ENCODE measurements around the gene RUSC2.

RUSC2 gene

DNA sequence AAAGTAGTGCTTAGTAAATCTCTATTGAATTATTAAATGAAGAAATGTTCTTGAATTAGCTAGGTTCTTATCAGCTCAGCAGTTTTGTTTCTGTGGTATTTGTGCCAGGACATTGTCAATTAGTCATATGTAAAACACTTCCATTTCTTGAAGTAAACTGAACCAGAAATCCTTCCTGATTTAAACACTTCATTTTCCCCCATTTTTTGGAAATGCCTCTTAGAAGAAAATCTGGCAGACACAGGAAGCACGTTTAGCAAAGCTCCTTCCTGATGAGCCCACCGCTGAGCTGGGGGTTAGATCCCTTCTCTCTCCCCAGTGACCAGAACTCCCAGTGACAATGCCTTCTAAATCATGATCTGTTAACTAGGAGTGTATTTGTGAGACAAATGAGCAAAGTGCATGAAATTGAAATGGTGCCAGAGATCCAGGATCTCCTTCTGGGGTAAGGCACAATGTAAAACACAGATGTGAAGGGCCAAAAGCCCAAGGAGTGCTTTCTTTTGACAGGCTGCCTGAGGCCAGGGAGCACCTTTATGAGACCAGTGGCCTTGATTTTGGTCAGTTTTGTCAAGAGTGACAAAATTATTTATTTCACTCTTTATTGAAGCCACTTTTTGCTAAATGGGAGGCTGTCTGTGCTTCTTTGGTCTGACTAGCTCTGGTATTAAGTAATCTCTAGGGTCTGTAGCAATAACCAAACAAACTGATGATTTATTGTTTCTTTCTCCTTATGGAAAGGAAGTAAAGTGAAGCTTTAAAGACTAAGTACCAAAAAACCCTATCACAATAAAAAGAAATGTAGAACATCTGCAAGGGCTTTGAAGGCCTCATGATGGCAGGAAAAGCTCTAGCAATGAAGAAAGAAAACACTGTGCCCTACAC lies 25.5 kb upstream of the RUSC2 start:
- DNase-seq (ENCODE audit: insufficient read length, low spot score) (no peak), FAIRE-seq (no peak)
- TF ChIP-seq, protein P1, sequence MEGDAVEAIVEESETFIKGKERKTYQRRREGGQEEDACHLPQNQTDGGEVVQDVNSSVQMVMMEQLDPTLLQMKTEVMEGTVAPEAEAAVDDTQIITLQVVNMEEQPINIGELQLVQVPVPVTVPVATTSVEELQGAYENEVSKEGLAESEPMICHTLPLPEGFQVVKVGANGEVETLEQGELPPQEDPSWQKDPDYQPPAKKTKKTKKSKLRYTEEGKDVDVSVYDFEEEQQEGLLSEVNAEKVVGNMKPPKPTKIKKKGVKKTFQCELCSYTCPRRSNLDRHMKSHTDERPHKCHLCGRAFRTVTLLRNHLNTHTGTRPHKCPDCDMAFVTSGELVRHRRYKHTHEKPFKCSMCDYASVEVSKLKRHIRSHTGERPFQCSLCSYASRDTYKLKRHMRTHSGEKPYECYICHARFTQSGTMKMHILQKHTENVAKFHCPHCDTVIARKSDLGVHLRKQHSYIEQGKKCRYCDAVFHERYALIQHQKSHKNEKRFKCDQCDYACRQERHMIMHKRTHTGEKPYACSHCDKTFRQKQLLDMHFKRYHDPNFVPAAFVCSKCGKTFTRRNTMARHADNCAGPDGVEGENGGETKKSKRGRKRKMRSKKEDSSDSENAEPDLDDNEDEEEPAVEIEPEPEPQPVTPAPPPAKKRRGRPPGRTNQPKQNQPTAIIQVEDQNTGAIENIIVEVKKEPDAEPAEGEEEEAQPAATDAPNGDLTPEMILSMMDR (IDR thresholded peaks at IDR 0.05; ENCODE audit: insufficient read depth, missing control alignments) = no peak

DNA sequence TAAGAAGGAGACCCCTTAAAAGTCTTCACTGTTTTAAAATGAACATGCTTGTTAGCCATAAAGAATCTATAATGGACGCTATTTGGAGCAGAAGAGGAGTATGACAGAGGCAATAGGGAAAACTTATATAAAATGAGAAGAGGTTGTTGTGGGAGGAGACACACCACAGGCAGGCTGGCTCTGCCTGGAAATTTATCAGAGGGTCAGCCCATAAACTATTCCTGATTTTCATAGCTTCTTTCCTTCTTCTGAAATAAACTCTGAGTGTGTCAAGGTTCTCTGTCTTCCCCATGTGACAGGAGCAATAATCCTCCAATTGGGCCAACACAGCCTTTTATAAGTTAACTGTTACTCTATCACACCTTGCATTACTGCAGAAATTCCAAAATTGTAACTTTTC lies 19.6 kb upstream of the RUSC2 start:
- TF ChIP-seq, protein P1 (IDR thresholded peaks at IDR 0.05; ENCODE audit: insufficient read depth, missing control alignments) = no peak
- DNase-seq (ENCODE audit: insufficient read length, low spot score) (no peak), FAIRE-seq (no peak)

DNA sequence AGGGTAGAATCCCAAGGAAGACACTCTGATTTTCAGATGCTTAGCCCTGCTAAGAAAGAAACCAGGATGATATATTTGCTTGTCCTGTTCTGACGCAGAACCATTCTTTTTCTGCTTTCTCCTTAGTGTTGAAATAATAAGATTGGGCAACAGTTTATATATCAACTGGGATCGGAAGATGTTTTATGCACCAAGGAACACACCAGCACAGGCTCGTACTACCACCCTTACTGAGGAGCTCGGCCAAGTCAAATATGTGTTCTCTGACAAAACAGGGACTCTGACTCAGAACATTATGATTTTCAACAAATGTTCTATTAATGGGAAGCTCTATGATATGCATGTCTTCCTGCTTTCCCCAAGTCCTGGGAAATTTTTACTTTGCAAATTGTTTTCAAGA lies 19.0 kb upstream of the RUSC2 start:
- FAIRE-seq = no peak
- DNase-seq (ENCODE audit: insufficient read length, low spot score) = no peak
- TF ChIP-seq, protein P1 (IDR thresholded peaks at IDR 0.05; ENCODE audit: insufficient read depth, missing control alignments) = no peak

DNA sequence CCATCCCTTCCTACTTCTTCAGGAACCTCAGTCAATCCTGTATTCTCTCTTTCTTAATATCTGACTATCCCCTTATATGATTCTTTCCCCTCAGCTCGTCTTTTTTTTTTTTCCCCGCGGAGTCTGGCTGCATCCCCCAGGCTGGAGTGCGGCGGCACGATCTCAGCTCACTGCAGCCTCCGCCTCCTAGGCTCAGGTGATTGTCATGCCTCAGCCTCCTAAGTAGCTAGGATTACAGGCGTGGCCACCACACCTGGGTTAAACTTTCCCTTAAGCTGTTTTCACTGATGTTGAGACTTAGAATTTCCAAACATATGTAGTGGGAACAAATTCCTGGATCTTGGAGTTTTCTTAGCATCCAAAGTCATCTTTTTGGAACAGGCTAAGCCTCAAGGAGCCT lies 13.3 kb upstream of the RUSC2 start:
- TF ChIP-seq, protein P1 (IDR thresholded peaks at IDR 0.05; ENCODE audit: insufficient read depth, missing control alignments) = no peak
- FAIRE-seq (no peak), DNase-seq (ENCODE audit: insufficient read length, low spot score) (no peak)

DNA sequence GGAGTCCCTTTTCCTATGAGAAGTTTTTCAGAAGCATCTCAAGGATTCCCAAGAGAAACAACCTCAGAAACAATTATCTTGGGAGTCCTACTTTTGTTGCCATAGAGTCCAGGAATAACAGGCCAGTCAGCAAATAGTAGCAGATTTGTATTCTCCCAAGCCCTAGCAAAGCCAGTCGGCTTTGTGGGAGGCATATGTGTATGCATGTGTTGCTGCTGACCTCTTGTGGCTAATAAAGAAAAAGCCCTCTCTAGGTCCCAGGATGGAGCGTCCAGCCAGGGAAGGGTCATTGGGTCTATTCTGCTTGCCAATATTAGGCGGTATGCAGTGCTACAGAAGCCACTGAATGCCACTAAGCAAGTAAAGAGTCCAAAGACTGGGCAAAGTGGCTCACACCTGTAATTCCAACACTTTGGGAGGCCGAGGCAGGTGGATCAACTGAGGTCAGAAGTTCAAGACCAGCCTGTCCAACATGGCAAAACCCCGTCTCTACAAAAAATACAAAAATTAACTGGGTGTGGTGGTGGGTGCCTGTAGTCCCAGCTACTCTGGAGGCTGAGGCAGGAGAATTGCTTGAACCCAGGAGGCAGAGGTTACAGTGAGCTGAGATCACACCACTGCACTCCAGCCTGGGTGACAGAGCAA lies 12.6 kb upstream of the RUSC2 start:
- FAIRE-seq (peak; percentile 61), DNase-seq (ENCODE audit: insufficient read length, low spot score) (peak; percentile 38)
- TF ChIP-seq, protein P1 (IDR thresholded peaks at IDR 0.05; ENCODE audit: insufficient read depth, missing control alignments) = peak; percentile 90

DNA sequence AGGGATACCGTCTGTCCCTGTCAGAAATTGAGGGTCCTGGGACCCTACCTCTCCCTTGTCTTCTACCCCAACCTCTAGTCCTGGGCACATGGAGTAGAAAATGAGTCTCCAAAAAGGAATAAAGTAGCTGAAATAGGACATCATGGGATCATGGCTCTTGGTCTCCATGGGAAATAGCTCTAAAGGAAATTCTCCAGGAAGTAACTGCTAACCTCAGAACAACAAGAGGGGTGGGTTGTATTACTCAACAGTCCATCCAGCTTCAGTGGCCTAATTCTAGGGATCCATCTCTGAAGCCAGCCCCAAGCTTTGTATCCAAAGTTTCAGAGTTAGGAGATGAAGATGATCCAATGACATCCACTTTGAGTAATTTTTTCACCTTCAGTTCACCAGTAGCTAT lies 11.0 kb upstream of the RUSC2 start:
- DNase-seq (ENCODE audit: insufficient read length, low spot score) (no peak), FAIRE-seq (no peak)
- TF ChIP-seq, protein P1 (IDR thresholded peaks at IDR 0.05; ENCODE audit: insufficient read depth, missing control alignments) = no peak
